OCI-LY1 (cell line): Measurements from ENCODE around the gene CCDC85C.

Experiments
- EZH2 ChIP-seq: fragments of 200-600 bp; sonication (generic), shearing (Covaris generic); IDR thresholded peaks from 2 replicates; pipeline ENCODE4 v1.8.0; 2017; ENCODE audit warnings: borderline replicate concordance, mixed run types, mild to moderate bottlenecking, antibody characterized with exemption, low read length, moderate library complexity, mixed read lengths
- TF ChIP-seq, protein P1 (sequence below): fragments of 200-600 bp; sonication (generic), shearing (Covaris generic); IDR thresholded peaks from 2 replicates; pipeline ENCODE4 v1.5.1; 2017; ENCODE audit warnings: mild to moderate bottlenecking, antibody characterized with exemption, low read length, moderate library complexity, mixed read lengths

DNA sequence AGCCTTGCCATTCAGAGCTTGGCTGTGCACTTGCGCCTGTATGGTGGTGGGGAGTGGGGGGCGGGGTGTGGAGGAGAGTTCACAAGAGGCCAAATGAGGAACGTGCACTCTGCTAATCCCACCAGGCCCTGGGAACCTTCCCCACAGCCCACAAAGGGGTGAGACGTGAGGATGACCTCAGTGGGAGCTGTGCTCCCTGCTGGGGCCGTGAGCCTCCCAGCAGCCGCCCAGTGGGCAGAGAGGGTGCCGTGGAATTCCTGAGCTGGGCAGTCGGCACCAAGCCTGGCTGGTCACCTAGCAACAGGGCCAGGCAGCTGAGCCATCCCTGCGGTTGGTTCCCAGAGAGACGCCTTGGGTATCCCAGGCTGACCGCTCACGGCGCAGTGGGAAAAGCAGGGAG is 69.1 kb downstream of the CCDC85C start:
- TF ChIP-seq, protein P1, sequence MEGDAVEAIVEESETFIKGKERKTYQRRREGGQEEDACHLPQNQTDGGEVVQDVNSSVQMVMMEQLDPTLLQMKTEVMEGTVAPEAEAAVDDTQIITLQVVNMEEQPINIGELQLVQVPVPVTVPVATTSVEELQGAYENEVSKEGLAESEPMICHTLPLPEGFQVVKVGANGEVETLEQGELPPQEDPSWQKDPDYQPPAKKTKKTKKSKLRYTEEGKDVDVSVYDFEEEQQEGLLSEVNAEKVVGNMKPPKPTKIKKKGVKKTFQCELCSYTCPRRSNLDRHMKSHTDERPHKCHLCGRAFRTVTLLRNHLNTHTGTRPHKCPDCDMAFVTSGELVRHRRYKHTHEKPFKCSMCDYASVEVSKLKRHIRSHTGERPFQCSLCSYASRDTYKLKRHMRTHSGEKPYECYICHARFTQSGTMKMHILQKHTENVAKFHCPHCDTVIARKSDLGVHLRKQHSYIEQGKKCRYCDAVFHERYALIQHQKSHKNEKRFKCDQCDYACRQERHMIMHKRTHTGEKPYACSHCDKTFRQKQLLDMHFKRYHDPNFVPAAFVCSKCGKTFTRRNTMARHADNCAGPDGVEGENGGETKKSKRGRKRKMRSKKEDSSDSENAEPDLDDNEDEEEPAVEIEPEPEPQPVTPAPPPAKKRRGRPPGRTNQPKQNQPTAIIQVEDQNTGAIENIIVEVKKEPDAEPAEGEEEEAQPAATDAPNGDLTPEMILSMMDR: no peak
- no peak for TF ChIP-seq EZH2
